Activated T-cell treated with anti-CD3 and anti-CD28 coated beads for 4 hours (primary cell): ENCODE measurements around the gene SIKE1.
A peak's percentile ranks its signal among the peaks of the same experiment; 100 is the strongest.
"Not testable (repeated sequence)": the region's sequence is repeated elsewhere in the genome, so short reads cannot be mapped to it uniquely, and the experiment has no call there.

Source experiments
- DNase-seq: peaks from one replicate; pipeline ENCODE4 v3.0.0-alpha.2; 2020

The SIKE1 gene

GRCh38 chr1:114780344-114781226, at the start of gene SIKE1:
SIKE1 (minus strand) TSS chr1:114780685; CDS start chr1:114780607, 78 bp downstream.
- DNase-seq, result peak; percentile 86

- not testable (repeated sequence) for DNase-seq
Measured at GRCh38 chr1:114830075-114830474, 49.6 kb upstream of the SIKE1 start.

GRCh38 chr1:114828251-114828650, 47.8 kb upstream of the SIKE1 start:
- no peak for DNase-seq

- no peak for DNase-seq
Measured at GRCh38 chr1:114821978-114822377, 41.5 kb upstream of the SIKE1 start.

- DNase-seq, result no peak
Measured at GRCh38 chr1:114820392-114820791, 39.9 kb upstream of the SIKE1 start.

GRCh38 chr1:114819869-114820268, 39.4 kb upstream of the SIKE1 start:
- DNase-seq, result no peak

GRCh38 chr1:114804449-114804848, 24.0 kb upstream of the SIKE1 start:
- DNase-seq, result not testable (repeated sequence)

- DNase-seq, result no peak
Measured at GRCh38 chr1:114803001-114803400, 22.5 kb upstream of the SIKE1 start.

GRCh38 chr1:114794038-114794437, 13.6 kb upstream of the SIKE1 start:
- DNase-seq, result no peak

GRCh38 chr1:114790581-114790980, 10.1 kb upstream of the SIKE1 start:
- DNase-seq, result not testable (repeated sequence)

- not testable (repeated sequence) for DNase-seq
Measured at GRCh38 chr1:114786440-114786839, 6.0 kb upstream of the SIKE1 start.

- DNase-seq, result no peak
Measured at GRCh38 chr1:114782476-114782875, 2.0 kb upstream of the SIKE1 start.

GRCh38 chr1:114779722-114780121, 763 bp downstream of the SIKE1 start:
- no peak for DNase-seq

GRCh38 chr1:114776726-114777125, 3.8 kb downstream of the SIKE1 start:
- not testable (repeated sequence) for DNase-seq

GRCh38 chr1:114771992-114772391, 8.5 kb downstream of the SIKE1 start:
- no peak for DNase-seq

GRCh38 chr1:114770989-114771388, 9.5 kb downstream of the SIKE1 start:
- no peak for DNase-seq

- no peak for DNase-seq
Measured at GRCh38 chr1:114764689-114765088, 15.8 kb downstream of the SIKE1 start.

GRCh38 chr1:114758256-114758832, 22.1 kb downstream of the SIKE1 start:
- no peak for DNase-seq

GRCh38 chr1:114757455-114758255, 22.8 kb downstream of the SIKE1 start, which contains the start of gene CSDE1:
CSDE1 (minus strand) TSS chr1:114757984; CDS start chr1:114739890, 18,094 bp downstream.
- peak; percentile 97 for DNase-seq

GRCh38 chr1:114756949-114757454, 23.5 kb downstream of the SIKE1 start:
- no peak for DNase-seq

GRCh38 chr1:114756009-114756892, 24.2 kb downstream of the SIKE1 start:
- no peak for DNase-seq
